Epithelial cell of proximal tubule (primary cell): ENCODE results near the gene HIVEP1. TPM values are rescaled to one million over a fixed set of nuclear protein-coding genes. Genes with fewer than 3 reads are reported as not detected.

Experiments
- DNase-seq: peaks from one replicate; pipeline ENCODE4 v3.0.0-alpha.2; 2011; ENCODE audit warnings: low read depth
- H3K4me3 ChIP-seq: 2 replicates; pipeline ENCODE4 v1.5.1; 2011; ENCODE audit warnings: low read depth, mild to moderate bottlenecking, low read length
- CTCF ChIP-seq: conservative IDR thresholded peaks from 2 replicates; pipeline ENCODE4 v1.5.1; 2012; ENCODE audit warnings: low read depth, mild to moderate bottlenecking, low read length
- total RNA-seq: library from RNA; depleted of rRNA; stranded (reverse); fragments of >200 nt; gene quantifications from 2 replicates; pipeline ENCODE4 v1.2.3, GENCODE V29; 2015

HIVEP1 gene
- total RNA-seq, 1 donor from 2014 or later, result 14.2 TPM

GRCh38 chr6:11989386-11989785 is 22.7 kb upstream of the HIVEP1 start:
- TF ChIP-seq CTCF, result no peak
- DNase-seq, result no peak
- no peak overlapping the region for H3K4me3 ChIP-seq

- no peak for DNase-seq
- no peak overlapping the region for H3K4me3 ChIP-seq
- TF ChIP-seq CTCF, result no peak
Observed at GRCh38 chr6:11992086-11992485, 20.0 kb upstream of the HIVEP1 start.

GRCh38 chr6:11994875-11995461 is 17.1 kb upstream of the HIVEP1 start:
- no peak for TF ChIP-seq CTCF
- no peak overlapping the region for H3K4me3 ChIP-seq
- DNase-seq, result no peak

GRCh38 chr6:11996751-11997150 is 15.4 kb upstream of the HIVEP1 start:
- no peak overlapping the region for H3K4me3 ChIP-seq
- TF ChIP-seq CTCF, result no peak
- no peak for DNase-seq

GRCh38 chr6:11999246-11999645 is 12.9 kb upstream of the HIVEP1 start:
- no peak for DNase-seq
- no peak overlapping the region for H3K4me3 ChIP-seq
- TF ChIP-seq CTCF, result no peak

- no peak for TF ChIP-seq CTCF
Observed at GRCh38 chr6:12000174-12000573, 11.9 kb upstream of the HIVEP1 start.

GRCh38 chr6:12001004-12001705 is 11.0 kb upstream of the HIVEP1 start:
- no peak overlapping the region for H3K4me3 ChIP-seq
- DNase-seq, result no peak
- TF ChIP-seq CTCF, result no peak

More at GRCh38 chr6:12000174-12000573, 11.9 kb upstream of the HIVEP1 start:
- no peak overlapping the region for H3K4me3 ChIP-seq
- no peak for DNase-seq
